K562 (cell line): ENCODE measurements around the gene SPAG4. TPM values are rescaled to one million over a fixed set of nuclear protein-coding genes. Genes with fewer than 3 reads are reported as not detected.
A peak's percentile ranks its signal among the peaks of the same experiment; 100 is the strongest.

Source experiments
- BRD4 ChIP-seq: fragments of 200-600 bp; sonication (generic); IDR thresholded peaks from 2 replicates; pipeline ENCODE4 v1.6.1; 2017; ENCODE audit warnings: inconsistent platforms
- CC2D1A ChIP-seq: fragments of 450-650 bp; IDR thresholded peaks from 2 replicates; pipeline ENCODE4 v1.6.1; 2017; ENCODE audit warnings: mild to moderate bottlenecking
- CEBPB ChIP-seq: fragments of 450-650 bp; IDR thresholded peaks from 2 replicates; pipeline ENCODE4 v1.6.1; 2016; ENCODE audit warnings: missing genetic modification characterization, missing compliant biosample characterization
- GATAD2B ChIP-seq: fragments of 450-650 bp; IDR thresholded peaks from 2 replicates; pipeline ENCODE4 v1.6.1; 2017; ENCODE audit warnings: mild to moderate bottlenecking, borderline replicate concordance
- HDAC2 ChIP-seq: fragments of 450-650 bp; IDR thresholded peaks from 2 replicates; pipeline ENCODE4 v1.6.1; 2016; ENCODE audit warnings: mild to moderate bottlenecking
- KAT8 ChIP-seq: fragments of 450-650 bp; IDR thresholded peaks from 2 replicates; pipeline ENCODE4 v1.6.1; 2016; ENCODE audit warnings: low read depth, mild to moderate bottlenecking
- KHSRP ChIP-seq: fragments of 450-650 bp; IDR thresholded peaks from 2 replicates; pipeline ENCODE4 v1.6.1; 2017
- TARDBP ChIP-seq: fragments of 450-650 bp; IDR thresholded peaks from 2 replicates; pipeline ENCODE4 v1.6.1; 2016
- ZEB2 ChIP-seq: fragments of 450-650 bp; IDR thresholded peaks from 2 replicates; pipeline ENCODE4 v1.6.1; 2016
- ZNF146 ChIP-seq: IDR thresholded peaks from one replicate; pipeline ENCODE4 v1.6.1; 2018; ENCODE audit warnings: missing compliant biosample characterization; ENCODE audit not compliant: unreplicated experiment
- ZNF589 ChIP-seq: fragments of 200-800 bp; sonication (Bioruptor generic); IDR thresholded peaks from 2 replicates; pipeline ENCODE4 v1.6.1; 2016; ENCODE audit warnings: low read depth, missing genetic modification characterization, missing compliant biosample characterization
- polyA plus RNA-seq, 8 experiments: library from polyadenylated mRNA; depleted of rRNA in 4 of 8; stranded (reverse) in 5 of 8; unstranded in 3 of 8; fragments of >200 nt; fragmentation: Nextera tagmentation in 2 of 8; fragmentation: Illumina TruSeq in 1 of 8; extraction: Ambion mirVana in 2 of 8; extraction: Trizol in 1 of 8; gene quantifications; 2 replicates each; pipeline versions ENCODE4 v1.2.1 to v1.2.3, GENCODE V29; 2011 to 2014; ENCODE audit warnings: inconsistent platforms in 1 of 8, missing spikeins in 1 of 8
- total RNA-seq, 7 experiments: library from RNA; depleted of rRNA in 6 of 7; stranded (reverse); fragments of >200 nt in 6 of 7; fragmentation: Illumina TruSeq in 2 of 7; extraction: Trizol in 2 of 7; gene quantifications; 2 replicates each; pipeline versions ENCODE4 v1.2.1 to v1.2.3, GENCODE V29; 2011 to 2021; ENCODE audit warnings: low replicate concordance in 1 of 7
- TF ChIP-seq, protein P1 (sequence below): IDR thresholded peaks from 3 replicates; pipeline ENCODE4 v1.6.1; 2011; ENCODE audit warnings: borderline replicate concordance, mild to moderate bottlenecking, moderate library complexity; ENCODE audit not compliant: insufficient read length; ENCODE audit errors: extremely low read depth
- TF ChIP-seq, protein P2 (sequence below): sonication (generic); formaldehyde crosslinking; IDR thresholded peaks from 2 replicates; pipeline ENCODE4 v1.8.1; 2023; ENCODE audit warnings: mild to moderate bottlenecking, missing genetic modification reagents, moderate library complexity
- TF ChIP-seq, protein P3 (sequence below): sonication (generic); formaldehyde crosslinking; IDR thresholded peaks from 2 replicates; pipeline ENCODE4 v1.8.1; 2023; ENCODE audit warnings: missing genetic modification reagents, mild to moderate bottlenecking, borderline replicate concordance
- TF ChIP-seq, protein P4 (sequence below): fragments of 250-450 bp; sonication (Bioruptor Pico); IDR thresholded peaks from 2 replicates; pipeline ENCODE4 v1.8.0; 2022; ENCODE audit warnings: moderate library complexity, mild to moderate bottlenecking, inconsistent platforms
- TF ChIP-seq, protein P5 (sequence below): fragments of 250-450 bp; sonication (Bioruptor Pico); IDR thresholded peaks from 2 replicates; pipeline ENCODE4 v1.8.0; 2021; ENCODE audit warnings: borderline replicate concordance, mild to moderate bottlenecking, moderate library complexity; ENCODE audit not compliant: poor library complexity, severe bottlenecking

SPAG4 gene
- total and polyA plus RNA-seq, 9 of the 15 experiments (the other 6 are each of a cell fraction or from before 2014, with no cell fraction given) = 1.6 to 11.4 (median 4.6) TPM

DNA sequence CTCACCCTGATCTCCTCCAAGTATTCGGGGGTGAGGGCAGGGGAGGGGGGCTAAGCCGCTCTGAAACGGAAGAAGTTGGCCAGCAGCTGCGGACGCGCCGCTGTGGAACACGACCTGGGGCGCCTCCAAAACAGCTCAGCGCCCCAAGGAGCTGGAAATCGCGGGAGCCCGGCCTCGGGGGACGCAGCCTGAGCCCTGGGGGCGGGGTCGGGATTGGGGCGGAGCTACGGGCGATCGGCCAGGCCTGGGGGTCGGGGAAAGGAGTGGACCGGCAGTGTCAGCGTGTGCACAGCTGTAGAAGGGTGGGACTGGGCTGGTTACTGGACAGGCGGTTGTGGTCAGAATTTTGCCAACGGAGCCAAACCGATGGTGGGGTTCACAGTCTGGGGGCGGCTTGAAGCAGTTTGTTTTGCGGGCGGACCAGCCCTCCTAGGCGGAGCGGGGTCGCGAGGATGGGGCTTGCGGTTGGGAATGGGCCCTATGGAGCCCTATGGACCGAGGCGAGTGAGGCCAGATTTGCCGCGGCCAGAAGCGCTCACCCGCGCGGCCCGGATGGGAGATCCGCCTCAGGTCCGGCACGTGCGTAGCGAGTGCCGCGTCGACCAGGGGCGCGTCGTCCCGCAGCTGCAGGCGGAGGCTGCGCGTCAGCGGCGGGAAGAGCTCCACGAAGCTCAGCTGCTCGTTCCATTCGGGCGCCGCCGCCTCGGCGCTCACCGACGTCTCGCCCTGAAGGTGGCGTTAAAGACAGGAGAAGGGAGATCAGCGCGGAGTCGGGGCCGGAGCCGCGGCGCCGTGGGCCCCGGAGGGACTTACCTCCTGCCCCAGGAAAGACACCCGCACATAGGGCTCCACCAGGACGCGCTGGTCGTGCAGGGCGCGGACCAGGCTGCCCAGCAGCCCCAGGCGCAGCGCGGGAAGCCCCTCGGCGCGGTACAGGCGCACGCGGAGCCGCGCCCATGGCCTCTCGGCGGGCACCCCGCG lies 14.3 kb upstream of the SPAG4 start (continued):
- TF ChIP-seq TARDBP (no peak), ZEB2 (no peak), GATAD2B (no peak; the same call in 1 of the 2 replicates), KAT8 (no peak), ZNF146 (CRISPR knock-in tag) (no peak), CC2D1A (no peak), BRD4 (no peak), HDAC2 (peak; percentile 38; the same call in 1 of the 2 replicates), ZNF589 (CRISPR knock-in tag) (no peak), CEBPB (tag) (no peak), KHSRP (no peak)
- TF ChIP-seq, protein P1, sequence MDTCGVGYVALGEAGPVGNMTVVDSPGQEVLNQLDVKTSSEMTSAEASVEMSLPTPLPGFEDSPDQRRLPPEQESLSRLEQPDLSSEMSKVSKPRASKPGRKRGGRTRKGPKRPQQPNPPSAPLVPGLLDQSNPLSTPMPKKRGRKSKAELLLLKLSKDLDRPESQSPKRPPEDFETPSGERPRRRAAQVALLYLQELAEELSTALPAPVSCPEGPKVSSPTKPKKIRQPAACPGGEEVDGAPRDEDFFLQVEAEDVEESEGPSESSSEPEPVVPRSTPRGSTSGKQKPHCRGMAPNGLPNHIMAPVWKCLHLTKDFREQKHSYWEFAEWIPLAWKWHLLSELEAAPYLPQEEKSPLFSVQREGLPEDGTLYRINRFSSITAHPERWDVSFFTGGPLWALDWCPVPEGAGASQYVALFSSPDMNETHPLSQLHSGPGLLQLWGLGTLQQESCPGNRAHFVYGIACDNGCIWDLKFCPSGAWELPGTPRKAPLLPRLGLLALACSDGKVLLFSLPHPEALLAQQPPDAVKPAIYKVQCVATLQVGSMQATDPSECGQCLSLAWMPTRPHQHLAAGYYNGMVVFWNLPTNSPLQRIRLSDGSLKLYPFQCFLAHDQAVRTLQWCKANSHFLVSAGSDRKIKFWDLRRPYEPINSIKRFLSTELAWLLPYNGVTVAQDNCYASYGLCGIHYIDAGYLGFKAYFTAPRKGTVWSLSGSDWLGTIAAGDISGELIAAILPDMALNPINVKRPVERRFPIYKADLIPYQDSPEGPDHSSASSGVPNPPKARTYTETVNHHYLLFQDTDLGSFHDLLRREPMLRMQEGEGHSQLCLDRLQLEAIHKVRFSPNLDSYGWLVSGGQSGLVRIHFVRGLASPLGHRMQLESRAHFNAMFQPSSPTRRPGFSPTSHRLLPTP = no peak
- TF ChIP-seq, protein P2, sequence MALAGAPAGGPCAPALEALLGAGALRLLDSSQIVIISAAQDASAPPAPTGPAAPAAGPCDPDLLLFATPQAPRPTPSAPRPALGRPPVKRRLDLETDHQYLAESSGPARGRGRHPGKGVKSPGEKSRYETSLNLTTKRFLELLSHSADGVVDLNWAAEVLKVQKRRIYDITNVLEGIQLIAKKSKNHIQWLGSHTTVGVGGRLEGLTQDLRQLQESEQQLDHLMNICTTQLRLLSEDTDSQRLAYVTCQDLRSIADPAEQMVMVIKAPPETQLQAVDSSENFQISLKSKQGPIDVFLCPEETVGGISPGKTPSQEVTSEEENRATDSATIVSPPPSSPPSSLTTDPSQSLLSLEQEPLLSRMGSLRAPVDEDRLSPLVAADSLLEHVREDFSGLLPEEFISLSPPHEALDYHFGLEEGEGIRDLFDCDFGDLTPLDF (CRISPR knock-in tag) = peak; percentile 79; the same call in 1 of the 2 replicates
- TF ChIP-seq, protein P3, sequence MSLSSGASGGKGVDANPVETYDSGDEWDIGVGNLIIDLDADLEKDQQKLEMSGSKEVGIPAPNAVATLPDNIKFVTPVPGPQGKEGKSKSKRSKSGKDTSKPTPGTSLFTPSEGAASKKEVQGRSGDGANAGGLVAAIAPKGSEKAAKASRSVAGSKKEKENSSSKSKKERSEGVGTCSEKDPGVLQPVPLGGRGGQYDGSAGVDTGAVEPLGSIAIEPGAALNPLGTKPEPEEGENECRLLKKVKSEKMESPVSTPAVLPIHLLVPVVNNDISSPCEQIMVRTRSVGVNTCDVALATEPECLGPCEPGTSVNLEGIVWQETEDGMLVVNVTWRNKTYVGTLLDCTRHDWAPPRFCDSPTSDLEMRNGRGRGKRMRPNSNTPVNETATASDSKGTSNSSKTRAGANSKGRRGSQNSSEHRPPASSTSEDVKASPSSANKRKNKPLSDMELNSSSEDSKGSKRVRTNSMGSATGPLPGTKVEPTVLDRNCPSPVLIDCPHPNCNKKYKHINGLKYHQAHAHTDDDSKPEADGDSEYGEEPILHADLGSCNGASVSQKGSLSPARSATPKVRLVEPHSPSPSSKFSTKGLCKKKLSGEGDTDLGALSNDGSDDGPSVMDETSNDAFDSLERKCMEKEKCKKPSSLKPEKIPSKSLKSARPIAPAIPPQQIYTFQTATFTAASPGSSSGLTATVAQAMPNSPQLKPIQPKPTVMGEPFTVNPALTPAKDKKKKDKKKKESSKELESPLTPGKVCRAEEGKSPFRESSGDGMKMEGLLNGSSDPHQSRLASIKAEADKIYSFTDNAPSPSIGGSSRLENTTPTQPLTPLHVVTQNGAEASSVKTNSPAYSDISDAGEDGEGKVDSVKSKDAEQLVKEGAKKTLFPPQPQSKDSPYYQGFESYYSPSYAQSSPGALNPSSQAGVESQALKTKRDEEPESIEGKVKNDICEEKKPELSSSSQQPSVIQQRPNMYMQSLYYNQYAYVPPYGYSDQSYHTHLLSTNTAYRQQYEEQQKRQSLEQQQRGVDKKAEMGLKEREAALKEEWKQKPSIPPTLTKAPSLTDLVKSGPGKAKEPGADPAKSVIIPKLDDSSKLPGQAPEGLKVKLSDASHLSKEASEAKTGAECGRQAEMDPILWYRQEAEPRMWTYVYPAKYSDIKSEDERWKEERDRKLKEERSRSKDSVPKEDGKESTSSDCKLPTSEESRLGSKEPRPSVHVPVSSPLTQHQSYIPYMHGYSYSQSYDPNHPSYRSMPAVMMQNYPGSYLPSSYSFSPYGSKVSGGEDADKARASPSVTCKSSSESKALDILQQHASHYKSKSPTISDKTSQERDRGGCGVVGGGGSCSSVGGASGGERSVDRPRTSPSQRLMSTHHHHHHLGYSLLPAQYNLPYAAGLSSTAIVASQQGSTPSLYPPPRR (CRISPR knock-in tag) = no peak
- TF ChIP-seq, protein P4, sequence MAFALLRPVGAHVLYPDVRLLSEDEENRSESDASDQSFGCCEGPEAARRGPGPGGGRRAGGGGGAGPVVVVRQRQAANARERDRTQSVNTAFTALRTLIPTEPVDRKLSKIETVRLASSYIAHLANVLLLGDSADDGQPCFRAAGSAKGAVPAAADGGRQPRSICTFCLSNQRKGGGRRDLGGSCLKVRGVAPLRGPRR (CRISPR knock-in tag) = no peak
- TF ChIP-seq, protein P5, sequence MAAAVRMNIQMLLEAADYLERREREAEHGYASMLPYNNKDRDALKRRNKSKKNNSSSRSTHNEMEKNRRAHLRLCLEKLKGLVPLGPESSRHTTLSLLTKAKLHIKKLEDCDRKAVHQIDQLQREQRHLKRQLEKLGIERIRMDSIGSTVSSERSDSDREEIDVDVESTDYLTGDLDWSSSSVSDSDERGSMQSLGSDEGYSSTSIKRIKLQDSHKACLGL = no peak
